ENCODE data around the gene SLC11A2. TPM values are rescaled to one million over a fixed set of nuclear protein-coding genes. Genes with fewer than 3 reads are reported as not detected.
A peak's percentile ranks its signal among the peaks of the same experiment; 100 is the strongest.

The SLC11A2 gene
- total RNA-seq, 2 donors from 2014 or later, result 61.8 to 64.5 TPM

GRCh38 chr12:51023625-51024382, 2.4 kb downstream of the SLC11A2 start:
- H3K36me3 ChIP-seq, result no peaks in the 10 kb centered on the region
- H3K9me3 ChIP-seq, result no peaks in the 10 kb centered on the region
- intact Hi-C loops (cut with DNase I), result no loop called here
- DNase-seq (ENCODE audit: low spot score), result no peak
- H3K4me3 ChIP-seq, result peak overlapping the region; percentile 75 to 94
- TF ChIP-seq POLR2A (IDR thresholded peaks at IDR 0.05) (no peak), POLR2AphosphoS5 (IDR thresholded peaks at IDR 0.05) (no peak), CTCF (IDR thresholded peaks at IDR 0.05) (no peak)
- H3K27ac ChIP-seq, result peak overlapping the region; percentile 97 to 98
- 31% methylated on average over 4 of the region's 4 CpGs for WGBS
- no peaks in the 10 kb centered on the region for H3K27me3 ChIP-seq (replicated peaks; ENCODE audit: insufficient read depth)
- H3K4me1 ChIP-seq (replicated peaks), result peaks cover 3% of the 10 kb centered on the region

- no peak for DNase-seq (ENCODE audit: low spot score)
- WGBS, result 56% methylated on average over 1 of the region's 1 CpG
- Histone ChIP-seq H3K36me3 (no peaks in the 10 kb centered on the region), H3K4me1 (replicated peaks) (peaks cover 3% of the 10 kb centered on the region), H3K4me3 (no peak overlapping the region), H3K27ac (no peak overlapping the region), H3K27me3 (replicated peaks; ENCODE audit: insufficient read depth) (no peaks in the 10 kb centered on the region), H3K9me3 (no peaks in the 10 kb centered on the region)
- intact Hi-C loops (cut with DNase I), result no loop called here
- TF ChIP-seq POLR2AphosphoS5 (IDR thresholded peaks at IDR 0.05) (no peak), CTCF (IDR thresholded peaks at IDR 0.05) (no peak), POLR2A (IDR thresholded peaks at IDR 0.05) (no peak)
Observed at GRCh38 chr12:51021694-51022093, 4.5 kb downstream of the SLC11A2 start.

- WGBS, result 82% methylated on average over 7 of the region's 7 CpGs
- H3K27ac ChIP-seq, result no peak overlapping the region
- TF ChIP-seq CTCF (IDR thresholded peaks at IDR 0.05) (no peak), POLR2AphosphoS5 (IDR thresholded peaks at IDR 0.05) (no peak), POLR2A (IDR thresholded peaks at IDR 0.05) (no peak)
- peaks cover 3% of the 10 kb centered on the region for H3K4me1 ChIP-seq (replicated peaks)
- no peak for DNase-seq (ENCODE audit: low spot score)
- no peaks in the 10 kb centered on the region for H3K27me3 ChIP-seq (replicated peaks; ENCODE audit: insufficient read depth)
- no peaks in the 10 kb centered on the region for H3K9me3 ChIP-seq
- no peak overlapping the region for H3K4me3 ChIP-seq
- H3K36me3 ChIP-seq, result no peaks in the 10 kb centered on the region
- intact Hi-C loops (cut with DNase I), result no loop called here
Observed at GRCh38 chr12:51020448-51021182, 5.6 kb downstream of the SLC11A2 start.

GRCh38 chr12:51019927-51020326, 6.3 kb downstream of the SLC11A2 start:
- no peak overlapping the region for H3K4me3 ChIP-seq
- intact Hi-C loops (cut with DNase I), result no loop called here
- peaks cover 3% of the 10 kb centered on the region for H3K4me1 ChIP-seq (replicated peaks)
- no peaks in the 10 kb centered on the region for H3K36me3 ChIP-seq
- TF ChIP-seq POLR2AphosphoS5 (IDR thresholded peaks at IDR 0.05) (no peak), CTCF (IDR thresholded peaks at IDR 0.05) (no peak), POLR2A (IDR thresholded peaks at IDR 0.05) (no peak)
- H3K9me3 ChIP-seq, result no peaks in the 10 kb centered on the region
- 90% methylated on average over 2 of the region's 2 CpGs for WGBS
- DNase-seq (ENCODE audit: low spot score), result no peak
- H3K27ac ChIP-seq, result no peak overlapping the region
- no peaks in the 10 kb centered on the region for H3K27me3 ChIP-seq (replicated peaks; ENCODE audit: insufficient read depth)
